Heart right ventricle (tissue), 16 donors: ENCODE measurements around the gene PTPRG. TPM values are rescaled to one million over a fixed set of nuclear protein-coding genes. Genes with fewer than 3 reads are reported as not detected.
"Not testable (repeated sequence)": the region's sequence is repeated elsewhere in the genome, so short reads cannot be mapped to it uniquely, and the experiment has no call there.

Experiments used
- ATAC-seq, 8 donors: fragments of 200-7000 bp; cut with Tn5 transposase; one replicate each; pipeline ENCODE4 v1.9.1; 2020; ENCODE audit warnings: mild to moderate bottlenecking in 8 of 8, moderate library complexity in 8 of 8, moderate number of reproducible peaks in 1 of 8
- DNase-seq, 2 donors: peaks; one replicate each; pipeline ENCODE4 v3.0.0-alpha.2; 2020
- H3K27ac ChIP-seq, 10 donors: fragments of 200-600 bp; sonication (generic) in 2 of 10; one replicate each; pipeline versions ENCODE4 v1.5.0 to v1.8.0; 2020 to 2022; ENCODE audit warnings: mild to moderate bottlenecking in 3 of 10
- H3K27me3 ChIP-seq, 7 donors: fragments of 200-600 bp; one replicate each; pipeline ENCODE4 v1.8.0; 2021 to 2022; ENCODE audit warnings: mild to moderate bottlenecking in 2 of 7
- H3K36me3 ChIP-seq, 9 donors: fragments of 200-600 bp; sonication (generic) in 1 of 9; one replicate each; pipeline versions ENCODE4 v1.5.0 to v1.8.0; 2020 to 2022; ENCODE audit warnings: mild to moderate bottlenecking in 2 of 9
- H3K4me1 ChIP-seq, 9 donors: fragments of 200-600 bp; sonication (generic) in 1 of 9; one replicate each; pipeline versions ENCODE4 v1.5.0 to v1.8.0; 2020 to 2022; ENCODE audit warnings: mild to moderate bottlenecking in 4 of 9
- H3K4me3 ChIP-seq, 10 donors: fragments of 200-600 bp; sonication (generic) in 2 of 10; one replicate each; pipeline versions ENCODE4 v1.5.0 to v1.8.0; 2020 to 2022; ENCODE audit warnings: mild to moderate bottlenecking in 7 of 10, moderate library complexity in 2 of 10
- H3K9me3 ChIP-seq, 11 donors: fragments of 200-600 bp in 10 of 11; sonication (generic) in 2 of 11; one replicate each; pipeline versions ENCODE4 v1.5.0 to v1.8.0; 2013 to 2022; ENCODE audit warnings: mild to moderate bottlenecking in 2 of 11, control low read depth in 1 of 11, moderate library complexity in 1 of 11
- CTCF ChIP-seq, 9 donors: fragments of 200-600 bp; sonication (generic) in 2 of 9; IDR thresholded peaks; one replicate each; pipeline versions ENCODE4 v1.5.0 to v1.8.0; 2021 to 2022; ENCODE audit warnings: antibody characterized with exemption in 9 of 9, mild to moderate bottlenecking in 5 of 9, moderate library complexity in 1 of 9
- WGBS, 2 donors: extraction: QIAGEN DNeasy Blood & Tissue Kit; methylation state at CpG; one replicate each; pipeline ENCODE4 v1.1.7; 2013; ENCODE audit warnings: inconsistent platforms in 1 of 2; 5-methylcytosine and 5-hydroxymethylcytosine counted together
- intact Hi-C, 10 donors: fragments of 100-400 bp; cut with DNase I; formaldehyde crosslinking; loops; one replicate each; pipeline versions ENCODE4 v1.11.1 to v1.14.2; 2022
- polyA plus RNA-seq, 2 donors: library from polyadenylated mRNA; stranded (reverse); fragments of 200-250 nt; gene quantifications; one replicate each; pipeline ENCODE4 v1.2.3, GENCODE V29; 2013
- total RNA-seq, 10 donors: library from RNA; stranded (reverse); fragmentation: NEBNext Ultra II Directional in 3 of 10; extraction: Animal tissue kit (Norgen Biotek cat#: 25700) in 3 of 10; gene quantifications; one replicate each; pipeline versions ENCODE4 v1.2.1 to v1.2.4, GENCODE V29; 2021 to 2023
- donor health status: Arrhythmogenic right ventricular cardiomyopathy.
- donor health status: ischemic (EF 13 %, LVEDD 7.1; RV severe dilation, severe dysfunction).
- donor health status: healthy with polysubstance abuse.
- donor health status: DM: no; HTN: yes; CAD: no.
- donor health status: DM: no; HTN: no; CAD: no.
- donor health status: ischemic (EF 25% LVEDD 6.9; RV normal size, moderate dysfunction).
- donor health status: ischemic (EF 25% LVEDD 5.7; RV mildly dilated, moderate dysfunction).
- donor health status: healthy.
- donor health status: DM: yes; HTN: yes; CAD: no.
- donor health status: Ischemic cardiomyopathy.
- donor health status: ischemic (EF 35%, LVEDD 5.7; RV mildly dilated, moderate dysfunction).
- donor health status: nonischemic (EF 11% LVEDD 7.7; RV severe dilation, severe dysfunction).
- donor health status: DM: yes; HTN: yes; CAD: no.
- donor health status: PGD.
- donor health status: ischemic (EF 29% LVEDD 5.4; RV normal size, mild dysfunction).
- donor health status: nonischemic (EF 23%, LVEDD 6.1; RV moderate dilation, normal function).

PTPRG gene
- total and polyA plus RNA-seq, 12 donors = 10.1 to 38.3 (median 32.6) TPM

- peaks cover 0 to 6% (median 0%) of the 10 kb centered on the region in 9 donors for H3K36me3 ChIP-seq
- no peak overlapping the region for H3K27ac ChIP-seq
- TF ChIP-seq CTCF (IDR thresholded peaks at IDR 0.05) = no peak
- intact Hi-C loops = no loop called here
- no peaks in the 10 kb centered on the region for H3K27me3 ChIP-seq
- no peak for DNase-seq
- peaks cover 0 to 26% (median 17%) of the 10 kb centered on the region in 9 donors for H3K4me1 ChIP-seq
- WGBS, 2 donors = 89 to 90% methylated on average over 2 of the region's 2 CpGs
- no peak for ATAC-seq
- H3K9me3 ChIP-seq = no peaks in the 10 kb centered on the region
- no peak overlapping the region for H3K4me3 ChIP-seq
These were observed 130.1 kb downstream of the PTPRG start for GRCh38 chr3:61691466-61691865.

DNA sequence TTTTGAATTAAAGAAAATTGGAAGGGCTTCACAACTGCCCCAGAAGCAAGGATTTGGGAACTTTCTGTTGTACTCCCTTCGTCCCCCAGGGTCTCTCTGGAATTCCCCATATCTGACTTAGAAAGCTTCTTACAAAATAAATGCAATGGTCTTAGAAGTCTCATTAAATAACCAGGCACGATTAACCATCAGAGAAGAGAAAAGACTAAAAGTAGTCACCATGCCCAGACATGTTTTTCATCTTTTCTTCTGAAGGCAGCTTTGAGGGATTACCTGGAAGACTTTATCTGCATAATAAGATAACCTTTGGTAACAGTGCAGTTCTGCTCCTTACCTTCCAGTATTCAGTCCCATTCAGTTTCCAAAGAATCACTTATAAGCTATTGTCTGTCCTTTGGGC lies 135.9 kb downstream of the PTPRG start:
- Histone ChIP-seq H3K36me3 (no peaks in the 10 kb centered on the region), H3K27me3 (no peaks in the 10 kb centered on the region), H3K9me3 (no peaks in the 10 kb centered on the region), H3K4me3 (no peak overlapping the region), H3K4me1 (peaks cover 0 to 21% (median 3%) of the 10 kb centered on the region in 9 donors), H3K27ac (no peak overlapping the region)
- WGBS, 2 donors = 68 to 75% methylated on average over 2 of the region's 2 CpGs
- no peak for TF ChIP-seq CTCF (IDR thresholded peaks at IDR 0.05)
- ATAC-seq = no peak
- no peak for DNase-seq
- intact Hi-C loops = no loop called here

GRCh38 chr3:61698278-61699072 lies 137.1 kb downstream of the PTPRG start:
- H3K36me3 ChIP-seq, H3K9me3 ChIP-seq, H3K27me3 ChIP-seq, ATAC-seq, H3K27ac ChIP-seq, intact Hi-C loops, H3K4me3 ChIP-seq, DNase-seq: not testable (repeated sequence)
- 91 to 93% methylated on average over 3 of the region's 3 CpGs for WGBS, 2 donors
- H3K4me1 ChIP-seq = peaks cover 0 to 21% (median 3%) of the 10 kb centered on the region in 9 donors

DNA sequence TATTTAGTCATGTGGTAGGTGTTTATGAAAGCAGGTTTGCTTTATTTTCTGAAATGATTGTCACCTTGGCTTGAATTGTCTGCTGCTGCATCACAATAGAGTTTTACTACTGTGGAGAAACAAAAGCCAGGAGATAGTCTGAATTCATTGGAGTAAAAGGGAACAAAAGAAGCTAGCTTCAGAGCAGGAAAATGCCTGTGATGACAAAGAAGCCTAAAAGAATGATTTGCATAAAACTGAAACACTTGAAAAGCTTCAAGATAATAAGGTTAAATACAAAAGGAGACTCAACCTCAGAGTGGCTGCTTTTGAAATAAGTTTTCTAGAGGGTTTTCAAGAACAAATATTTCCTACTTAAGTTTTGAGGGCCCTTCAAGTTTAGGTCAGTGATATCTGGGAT lies 138.3 kb downstream of the PTPRG start:
- TF ChIP-seq CTCF (IDR thresholded peaks at IDR 0.05) = no peak
- Histone ChIP-seq H3K4me1 (peaks cover 0 to 31% (median 3%) of the 10 kb centered on the region in 9 donors), H3K27me3 (no peaks in the 10 kb centered on the region), H3K9me3 (no peaks in the 10 kb centered on the region), H3K36me3 (no peaks in the 10 kb centered on the region), H3K27ac (no peak overlapping the region), H3K4me3 (no peak overlapping the region)
- ATAC-seq (no peak), DNase-seq (no peak)
- intact Hi-C loops = no loop called here

DNA sequence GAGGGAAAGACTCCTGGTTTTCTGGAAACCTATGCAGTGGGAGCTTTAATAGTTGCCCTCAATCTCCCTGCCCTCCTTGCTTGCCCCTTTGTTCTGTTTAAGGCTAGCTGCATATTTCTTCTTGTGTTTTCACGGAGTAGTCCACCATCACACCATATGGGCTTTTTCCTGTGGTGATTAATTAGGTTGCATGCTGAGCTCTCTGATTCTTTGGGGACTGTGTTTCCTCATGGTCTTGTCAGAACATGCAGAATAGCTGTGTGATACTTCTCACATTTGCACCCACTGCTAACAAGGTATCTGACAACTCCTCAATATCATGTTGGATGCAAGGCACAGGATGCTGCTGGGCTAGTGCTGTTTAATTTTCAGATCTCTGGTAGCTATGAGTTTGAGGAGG lies 139.6 kb downstream of the PTPRG start:
- no peaks in the 10 kb centered on the region for H3K36me3 ChIP-seq
- peaks cover 0 to 42% (median 4%) of the 10 kb centered on the region in 9 donors for H3K4me1 ChIP-seq
- H3K27ac ChIP-seq = no peak overlapping the region
- H3K9me3 ChIP-seq = no peaks in the 10 kb centered on the region
- no peak for TF ChIP-seq CTCF (IDR thresholded peaks at IDR 0.05)
- H3K4me3 ChIP-seq = no peak overlapping the region
- WGBS, 2 donors = 69 to 85% methylated on average over 1 of the region's 1 CpG
- H3K27me3 ChIP-seq = no peaks in the 10 kb centered on the region
- DNase-seq (no peak), ATAC-seq (no peak)
- intact Hi-C loops = no loop called here
